Osteocyte (in vitro differentiated cells): ENCODE data around the gene NT5DC3. TPM values are rescaled to one million over a fixed set of nuclear protein-coding genes. Genes with fewer than 3 reads are reported as not detected.

Experiments
- DNase-seq: peaks from one replicate; pipeline ENCODE4 v3.0.0; 2021; ENCODE audit warnings: mixed read lengths; ENCODE audit not compliant: unreplicated experiment; ENCODE audit errors: extremely low spot score
- H3K27ac Mint-ChIP-seq: one replicate; pipeline ENCODE4 v1.8.0; 2021; ENCODE audit warnings: mild to moderate bottlenecking, mixed read lengths; ENCODE audit not compliant: unreplicated experiment
- H3K27me3 Mint-ChIP-seq: one replicate; pipeline ENCODE4 v1.8.0; 2021; ENCODE audit warnings: mixed read lengths; ENCODE audit not compliant: unreplicated experiment
- H3K36me3 Mint-ChIP-seq: one replicate; pipeline ENCODE4 v1.8.0; 2021; ENCODE audit warnings: mixed read lengths; ENCODE audit not compliant: unreplicated experiment
- H3K4me1 Mint-ChIP-seq: one replicate; pipeline ENCODE4 v1.8.0; 2021; ENCODE audit warnings: mixed read lengths; ENCODE audit not compliant: unreplicated experiment
- H3K4me3 Mint-ChIP-seq: one replicate; pipeline ENCODE4 v1.8.0; 2021; ENCODE audit warnings: mild to moderate bottlenecking, moderate library complexity, mixed read lengths; ENCODE audit not compliant: unreplicated experiment
- H3K9me3 Mint-ChIP-seq: one replicate; pipeline ENCODE4 v1.8.0; 2021; ENCODE audit warnings: mixed read lengths; ENCODE audit not compliant: unreplicated experiment
- CTCF ChIP-seq: fragments of 200-600 bp; sonication (generic); IDR thresholded peaks from 2 replicates; pipeline ENCODE4 v1.5.0; 2021; ENCODE audit warnings: antibody characterized with exemption, mild to moderate bottlenecking, moderate library complexity
- long read RNA-seq: library from polyadenylated mRNA; unstranded; transcript quantifications from one replicate; pipeline ENCODE4 v2.0.0, GENCODE V29; 2021
- total RNA-seq: library from RNA; stranded (reverse); gene quantifications from 2 replicates; pipeline ENCODE4 v1.2.1, GENCODE V29; 2021

NT5DC3 gene
- 11.3 and 12.5 TPM in 2 replicates for total RNA-seq
- long read RNA-seq, partial matches to known transcripts: 0 of 1 reads
- long read RNA-seq, other reads (novel, unspliced or antisense): 1 of 1 reads

- no peak for TF ChIP-seq CTCF
- Mint-ChIP-seq H3K36me3 (no peaks in the 10 kb centered on the region), H3K9me3 (no peaks in the 10 kb centered on the region), H3K27ac (peak within 1 kb of the TSS; percentile 96), H3K4me1 (peaks cover 42% of the 10 kb centered on the region), H3K4me3 (peak within 1 kb of the TSS; percentile 92), H3K27me3 (no peaks in the 10 kb centered on the region)
- peak; percentile 96 for DNase-seq
These were observed at the start of gene NT5DC3 for GRCh38 chr12:103840876-103841689. Gene NT5DC3 (minus strand): TSS chr12:103841234. CDS start chr12:103841156, 78 bp downstream.

- no peaks in the 10 kb centered on the region for H3K9me3 Mint-ChIP-seq
- no peak for DNase-seq
- H3K36me3 Mint-ChIP-seq: peaks cover 2% of the 10 kb centered on the region
These were observed 46.7 kb upstream of the NT5DC3 start for GRCh38 chr12:103887738-103888137.

GRCh38 chr12:103886195-103886797 lies 45.3 kb upstream of the NT5DC3 start:
- Mint-ChIP-seq H3K27ac (no peak overlapping the region), H3K36me3 (no peaks in the 10 kb centered on the region), H3K27me3 (no peaks in the 10 kb centered on the region), H3K4me3 (no peak overlapping the region), H3K9me3 (no peaks in the 10 kb centered on the region), H3K4me1 (peaks cover 5% of the 10 kb centered on the region)
- DNase-seq: no peak
- no peak for TF ChIP-seq CTCF

More at GRCh38 chr12:103887738-103888137, 46.7 kb upstream of the NT5DC3 start:
- Mint-ChIP-seq H3K27ac (no peak overlapping the region), H3K27me3 (no peaks in the 10 kb centered on the region), H3K4me1 (peaks cover 5% of the 10 kb centered on the region), H3K4me3 (no peak overlapping the region)
- no peak for TF ChIP-seq CTCF

GRCh38 chr12:103884316-103884715 lies 43.3 kb upstream of the NT5DC3 start:
- Mint-ChIP-seq H3K9me3 (no peaks in the 10 kb centered on the region), H3K27ac (no peak overlapping the region), H3K4me1 (peaks cover 14% of the 10 kb centered on the region), H3K27me3 (no peaks in the 10 kb centered on the region), H3K4me3 (no peak overlapping the region), H3K36me3 (no peaks in the 10 kb centered on the region)
- TF ChIP-seq CTCF: peak; percentile 74
- DNase-seq: no peak

- Mint-ChIP-seq H3K4me3 (no peak overlapping the region), H3K27me3 (no peaks in the 10 kb centered on the region), H3K9me3 (no peaks in the 10 kb centered on the region), H3K4me1 (peaks cover 14% of the 10 kb centered on the region), H3K27ac (no peak overlapping the region), H3K36me3 (no peaks in the 10 kb centered on the region)
- no peak for DNase-seq
- TF ChIP-seq CTCF: no peak
These were observed 42.9 kb upstream of the NT5DC3 start for GRCh38 chr12:103883908-103884307.
